GM04504 (cell line): Measurements from ENCODE around the gene KRTAP21-2.
"Not testable (repeated sequence)": the region's sequence is repeated elsewhere in the genome, so short reads cannot be mapped to it uniquely, and the experiment has no call there.

ENCODE experiments used
- DNase-seq: peaks from one replicate; pipeline ENCODE4 v3.0.0-alpha.2; 2012; ENCODE audit warnings: low read depth

KRTAP21-2 gene

DNA sequence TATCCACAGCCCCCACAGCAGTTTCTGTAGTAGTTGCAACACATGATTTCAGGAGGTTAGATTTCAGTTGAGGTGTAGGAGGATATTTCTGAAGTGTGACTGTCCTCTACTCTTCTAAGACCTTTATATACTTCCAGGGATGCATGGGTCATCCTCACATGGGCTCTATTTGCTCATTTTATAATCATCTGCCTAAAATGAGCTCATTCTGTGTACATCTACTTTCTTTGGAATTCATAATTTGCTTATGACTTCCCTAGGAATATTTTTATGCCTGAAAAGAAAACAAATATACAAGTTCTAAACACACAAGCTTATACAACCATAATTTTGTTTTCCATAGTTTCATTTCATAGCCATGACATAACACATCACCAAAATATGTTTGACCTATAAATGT, at the start of gene KRTAP21-2:
KRTAP21-2 (minus strand) TSS at position 101 of the 400 bp plus-strand sequence; CDS start at position 44, 57 bp downstream.
- no peak for DNase-seq

DNA sequence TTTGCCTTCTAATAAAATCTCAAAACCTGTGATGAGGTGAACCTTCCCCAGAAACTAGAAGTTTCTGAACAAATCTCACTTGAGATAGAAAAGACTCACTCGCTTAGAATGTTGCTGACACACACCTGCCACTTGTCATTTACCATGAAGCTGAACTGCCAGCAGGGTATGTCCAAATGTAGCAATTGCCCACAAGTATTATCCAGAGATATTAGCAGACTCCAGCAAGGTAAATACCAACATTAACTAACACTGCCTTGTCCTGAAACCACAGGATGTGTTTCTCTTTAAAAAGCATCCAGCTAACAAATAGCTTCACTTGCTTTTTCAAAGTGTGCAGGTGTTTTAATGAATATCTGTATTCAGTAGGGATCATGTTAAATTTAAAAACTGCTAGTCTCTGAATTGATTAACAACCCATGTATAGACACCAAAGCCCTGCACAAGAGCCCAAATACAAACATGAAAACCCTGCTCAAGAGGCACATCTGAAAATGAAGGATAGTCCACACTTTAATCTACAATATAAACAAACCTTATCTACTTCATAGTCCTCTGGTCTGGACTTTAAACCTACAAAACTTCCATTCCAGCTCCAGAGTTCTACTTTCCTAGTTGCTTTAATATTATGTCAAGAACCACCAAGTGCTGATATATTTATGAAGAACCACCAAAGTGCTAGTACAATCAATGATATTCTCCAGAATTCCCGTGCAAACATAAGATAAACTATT, 46.7 kb upstream of the KRTAP21-2 start:
- DNase-seq = no peak

DNA sequence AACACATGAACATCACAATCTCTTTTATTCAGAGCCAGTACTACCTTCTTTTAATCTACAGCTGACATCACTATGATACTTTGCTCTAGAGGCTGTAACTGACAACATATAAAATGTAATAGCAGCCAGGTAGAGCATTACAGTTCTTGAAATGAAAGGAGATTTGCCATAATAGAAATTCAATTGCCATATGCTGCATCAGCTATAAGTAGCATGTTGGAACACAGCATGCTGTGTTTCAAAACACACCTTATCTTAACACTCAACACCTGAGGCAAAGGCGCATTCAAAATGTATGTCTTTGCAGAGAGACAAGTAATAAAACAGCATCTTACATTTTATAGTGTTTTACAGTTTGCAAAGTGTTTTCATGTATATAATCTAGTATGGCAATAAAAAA, 32.2 kb upstream of the KRTAP21-2 start:
- DNase-seq = no peak

DNA sequence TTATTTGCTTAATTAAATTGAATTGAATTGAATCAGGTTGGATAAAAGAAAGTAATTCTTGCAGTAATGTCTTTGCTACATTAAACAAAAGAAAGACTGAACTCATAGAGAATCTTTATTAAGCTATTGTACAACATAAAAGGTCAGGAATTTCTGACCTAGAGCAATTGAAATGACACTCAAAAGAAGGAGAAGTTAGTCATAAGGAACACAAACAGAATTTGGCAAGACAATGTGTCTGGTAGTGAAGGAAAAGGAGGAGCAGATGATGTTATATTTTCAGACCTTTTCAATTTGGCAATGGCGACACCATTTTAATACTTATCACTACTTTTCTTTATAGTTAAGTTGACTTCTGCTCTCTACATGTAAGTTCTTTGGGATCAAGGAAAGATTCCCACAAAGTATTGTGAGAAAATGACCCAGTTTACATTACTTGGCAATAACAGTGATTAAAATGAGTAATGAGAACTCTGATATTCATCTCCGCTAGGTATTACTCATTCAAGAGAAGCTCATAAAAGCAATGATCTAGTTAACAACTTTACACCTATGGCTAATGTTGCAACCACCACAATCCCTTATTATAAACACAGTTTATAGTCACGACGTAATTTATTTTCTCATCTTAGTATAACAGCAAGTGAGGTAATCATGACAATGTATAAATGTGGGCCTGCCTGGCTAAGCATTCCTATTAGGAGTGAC, 22.8 kb upstream of the KRTAP21-2 start:
- no peak for DNase-seq

DNA sequence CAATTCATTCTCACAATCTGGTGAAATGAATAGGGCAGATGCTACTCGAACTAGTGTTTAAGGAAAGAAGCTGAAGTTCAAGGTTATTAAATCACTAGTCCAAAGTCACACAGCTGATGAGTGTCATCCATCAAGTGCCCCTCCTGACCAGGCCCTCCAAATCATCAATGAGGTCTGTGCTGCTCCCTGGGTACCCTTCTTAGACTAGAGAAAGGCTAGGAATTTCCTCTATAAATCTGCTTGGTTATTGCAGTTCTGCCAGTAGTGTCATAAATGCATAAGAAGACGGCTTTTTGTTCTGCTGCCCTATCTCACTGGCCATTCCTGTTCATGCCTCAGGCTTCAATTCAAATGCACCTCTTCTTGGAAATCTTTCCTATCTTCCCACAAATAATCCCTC, 13.7 kb upstream of the KRTAP21-2 start:
- no peak for DNase-seq

DNA sequence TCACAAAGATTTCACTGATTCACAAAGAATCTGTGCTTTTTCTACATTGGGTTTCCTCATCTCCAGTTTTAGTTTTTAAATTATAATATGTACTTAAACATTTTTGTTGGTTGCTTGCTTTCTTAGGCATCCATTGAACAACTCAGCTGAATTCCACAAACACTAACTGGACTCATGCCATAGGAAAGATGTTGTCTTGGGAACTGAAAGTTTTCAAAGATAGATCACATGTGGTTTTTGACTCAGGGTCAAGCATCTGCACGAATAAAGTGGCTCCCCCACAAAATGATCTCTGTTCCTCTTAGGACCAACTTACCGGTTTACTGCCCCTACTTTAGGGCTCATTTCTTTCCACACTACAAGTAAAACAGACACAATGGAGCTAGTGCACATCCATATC, 11.2 kb upstream of the KRTAP21-2 start:
- no peak for DNase-seq

DNA sequence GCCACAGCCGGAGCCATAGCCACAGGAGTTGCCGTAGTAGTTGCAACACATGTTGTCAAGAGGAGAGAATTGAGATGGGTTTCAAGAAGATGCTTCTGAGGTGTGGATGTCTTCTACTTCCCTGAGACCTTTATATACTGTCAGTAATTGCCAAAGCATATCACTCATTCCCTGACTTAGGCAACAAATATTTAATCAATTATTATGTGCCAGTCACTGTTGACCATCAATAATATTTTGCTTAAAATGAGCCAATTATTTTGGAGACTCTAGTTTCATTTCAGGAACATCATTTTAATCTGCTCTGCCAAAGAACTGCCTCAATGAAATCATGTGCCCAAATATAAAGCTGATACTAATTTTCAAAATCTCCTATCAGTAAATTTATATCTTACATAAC, 8.3 kb upstream of the KRTAP21-2 start, which contains the start of gene KRTAP21-1:
KRTAP21-1 (minus strand) TSS at position 101 of the 400 bp plus-strand sequence; CDS start at position 51, 50 bp downstream.
- DNase-seq = not testable (repeated sequence)

DNA sequence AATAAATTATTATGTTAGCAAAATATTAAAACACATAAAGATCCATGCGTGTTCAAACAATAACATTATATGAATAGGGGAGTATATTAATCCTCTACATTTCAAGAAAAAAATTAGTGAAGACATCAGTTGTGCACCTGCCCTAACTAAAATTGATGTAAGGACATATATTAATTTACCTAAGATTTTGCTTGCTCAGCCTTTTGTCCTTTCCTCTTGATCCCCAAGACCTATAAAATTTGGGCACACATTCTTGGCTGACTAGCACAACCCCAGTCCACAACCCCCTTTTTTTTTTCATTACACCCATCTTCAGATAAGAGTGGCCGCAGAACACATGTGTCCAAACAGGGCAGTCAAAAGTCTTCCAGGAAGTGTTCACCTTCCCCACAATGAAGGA, 6.6 kb downstream of the KRTAP21-2 start:
- no peak for DNase-seq

DNA sequence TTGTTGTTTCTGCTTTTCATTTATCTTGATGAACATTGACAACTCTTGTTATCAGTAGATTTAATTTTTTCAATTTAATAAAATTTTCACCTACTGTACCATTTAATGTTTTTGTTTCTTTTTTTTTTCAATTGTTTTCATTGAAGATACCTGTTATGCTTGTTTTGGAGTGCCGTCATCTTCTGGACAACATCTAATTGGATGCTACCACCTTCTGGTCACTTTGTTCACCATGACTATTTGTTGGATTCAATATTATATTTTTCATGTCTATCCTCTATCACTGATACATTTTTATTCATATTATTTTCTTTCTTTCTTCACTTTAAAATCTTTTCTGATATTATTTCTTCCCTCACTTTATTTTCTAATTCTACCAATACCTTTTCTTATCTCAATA, 14.0 kb downstream of the KRTAP21-2 start:
- no peak for DNase-seq

DNA sequence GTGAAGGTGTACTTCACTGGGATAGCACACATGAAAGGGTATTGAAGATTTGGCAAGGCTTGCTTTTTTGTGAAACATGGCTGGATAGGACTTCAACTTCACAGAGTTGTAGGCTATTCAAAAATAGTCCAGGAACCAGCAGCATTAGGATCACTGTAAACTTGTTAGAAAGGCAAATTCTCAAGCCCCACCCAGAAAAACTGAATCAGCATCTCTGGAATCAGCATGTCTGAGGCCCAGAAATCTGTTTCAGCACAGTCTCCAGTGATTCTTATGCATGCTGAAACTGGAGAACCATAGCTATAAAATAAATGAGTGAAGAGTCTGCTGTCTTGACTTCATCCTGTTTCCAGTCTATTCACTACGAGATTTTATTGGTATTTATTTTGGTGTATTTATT, 20.3 kb downstream of the KRTAP21-2 start:
- no peak for DNase-seq

DNA sequence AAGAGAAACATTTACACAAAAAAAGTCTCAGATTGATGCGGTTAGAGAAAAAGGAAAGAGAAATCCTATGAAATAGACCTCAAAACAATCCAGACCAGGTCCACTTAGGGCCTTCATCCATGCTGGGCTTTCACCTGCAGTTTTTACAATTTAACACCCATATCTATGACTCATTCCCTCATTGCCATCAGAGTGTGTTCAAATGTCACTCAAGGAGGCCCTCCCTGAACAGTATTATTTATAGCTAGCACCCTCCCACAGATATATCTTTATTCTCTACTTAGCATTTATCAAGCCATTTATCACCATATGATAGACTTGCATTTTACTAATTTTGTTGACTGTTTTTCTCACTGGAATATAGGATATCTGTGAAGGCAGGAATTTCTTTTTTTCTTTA, 27.7 kb downstream of the KRTAP21-2 start:
- no peak for DNase-seq

DNA sequence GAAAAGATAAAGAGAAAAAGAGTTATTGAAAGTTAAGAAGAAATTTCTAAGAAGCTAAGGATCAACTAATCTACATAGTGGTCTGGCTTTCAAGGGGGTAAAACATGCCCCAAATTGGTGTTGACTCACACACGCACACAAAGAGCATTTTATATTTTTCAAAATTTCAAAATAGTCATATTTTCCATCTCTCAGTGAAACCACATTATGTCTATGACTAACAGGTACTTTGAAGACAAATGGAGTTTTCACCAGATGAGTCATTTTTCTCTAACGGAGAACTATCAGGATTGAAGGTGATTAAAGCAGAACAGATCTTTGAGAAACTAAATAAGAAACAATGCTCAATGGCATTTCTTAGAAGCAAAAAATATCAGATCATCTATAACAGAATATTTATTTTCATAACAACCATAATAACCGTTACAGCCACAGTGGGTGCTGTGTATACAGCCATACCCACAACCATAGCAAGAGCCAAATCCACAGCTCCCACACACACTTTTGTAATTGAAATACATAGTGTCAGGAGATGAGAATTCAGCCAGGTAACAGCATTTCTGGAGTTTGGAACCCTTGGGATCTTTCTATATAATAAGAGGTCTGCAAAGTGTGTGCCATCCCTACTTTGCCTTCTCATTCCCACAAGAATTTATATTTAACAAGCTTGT, 28.7 kb downstream of the KRTAP21-2 start, which contains the start of gene KRTAP21-3:
KRTAP21-3 (minus strand) TSS at position 539 of the 671 bp plus-strand sequence; CDS start at position 521, 18 bp downstream.
- DNase-seq = no peak

DNA sequence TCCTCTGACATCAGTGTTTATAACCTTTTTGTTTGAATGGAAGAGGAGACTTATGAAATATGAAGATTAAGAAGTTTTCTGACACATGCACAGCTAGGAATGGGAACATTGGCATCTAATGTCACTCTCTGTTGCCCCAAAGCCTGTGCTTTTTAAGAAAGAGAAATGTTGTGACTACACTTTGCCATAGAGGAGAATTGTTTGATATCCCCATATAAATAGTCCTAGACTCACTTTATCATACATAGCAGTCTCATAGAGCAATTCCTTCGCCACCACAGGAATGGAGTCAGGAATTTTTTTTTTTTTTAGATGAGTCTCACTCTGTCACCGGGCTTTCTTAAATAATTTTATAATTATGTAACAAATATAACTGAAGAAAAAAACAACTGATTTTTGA, 30.0 kb downstream of the KRTAP21-2 start:
- DNase-seq = no peak

DNA sequence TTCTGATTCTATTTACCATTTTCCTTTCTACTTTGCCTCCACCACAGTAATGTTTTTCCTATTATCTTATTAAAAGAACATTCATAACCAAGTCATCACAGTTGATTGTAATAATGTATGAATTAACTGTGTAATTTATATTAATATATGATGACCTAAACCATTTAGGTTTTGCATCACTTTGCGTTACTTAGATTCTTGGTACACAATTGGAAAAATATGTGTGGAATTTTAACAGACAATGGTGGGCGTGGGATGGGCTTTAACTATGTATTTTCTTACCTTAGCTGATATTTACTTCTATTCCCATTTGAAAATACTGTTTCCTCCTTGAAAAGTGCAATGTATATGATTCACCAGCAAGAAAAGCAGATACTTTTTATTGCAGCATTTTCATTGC, 32.1 kb downstream of the KRTAP21-2 start:
- no peak for DNase-seq

DNA sequence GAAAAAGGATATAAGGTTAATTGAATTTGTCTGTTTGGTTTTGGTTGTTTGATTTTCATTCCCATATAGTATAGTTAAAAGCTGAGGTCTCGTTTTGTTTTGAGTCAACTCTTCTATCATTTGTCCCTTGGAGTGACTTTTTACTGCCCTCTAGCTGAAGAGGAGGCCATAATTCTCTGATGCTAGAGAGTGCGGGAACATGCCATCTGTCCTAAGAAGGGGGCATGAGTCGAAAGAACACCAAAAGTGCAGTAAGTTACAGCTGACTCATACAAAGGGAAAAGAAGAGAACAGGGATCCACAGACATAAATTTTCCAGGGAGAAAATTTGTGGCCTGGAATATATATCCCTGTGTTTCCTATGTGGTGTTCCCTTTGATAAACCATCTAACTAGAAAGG, 32.6 kb downstream of the KRTAP21-2 start:
- DNase-seq = no peak

DNA sequence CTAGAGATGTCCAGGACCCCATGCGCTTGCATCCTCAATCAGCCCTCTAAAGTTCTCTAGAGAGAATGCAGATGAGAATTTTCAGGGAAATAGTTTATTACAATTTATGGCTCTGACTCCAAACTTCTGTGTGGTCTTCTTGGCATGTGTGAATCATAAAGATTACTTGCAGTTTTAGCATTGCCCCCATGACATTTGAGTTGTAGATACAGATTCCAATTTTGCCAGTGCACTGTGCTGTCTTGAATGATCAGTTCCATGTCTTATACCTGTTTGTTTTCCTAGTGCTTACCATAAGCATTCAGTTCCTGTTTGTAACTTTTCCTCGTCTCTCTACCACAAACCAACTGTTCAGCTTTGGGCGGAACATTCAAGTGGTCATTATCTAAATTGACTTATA, 33.3 kb downstream of the KRTAP21-2 start:
- no peak for DNase-seq

DNA sequence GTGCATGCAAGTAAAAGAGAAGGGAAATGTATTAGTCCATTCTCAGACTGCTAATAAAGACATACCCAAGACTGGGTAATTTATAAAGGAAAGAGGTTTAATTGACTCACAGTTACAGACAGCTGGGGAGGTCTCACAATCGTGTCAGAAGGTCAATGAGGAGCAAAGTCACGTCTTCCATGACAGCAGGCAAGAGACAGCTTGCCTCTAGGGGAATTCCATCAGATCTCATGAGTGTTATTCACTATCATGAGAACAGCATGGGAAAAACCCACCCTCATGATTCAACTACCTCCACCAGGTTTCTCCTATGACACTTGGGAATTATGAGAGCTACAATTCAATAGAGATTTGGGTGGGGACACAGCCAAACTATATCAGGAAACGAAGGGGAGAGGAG, 36.6 kb downstream of the KRTAP21-2 start:
- DNase-seq = no peak

DNA sequence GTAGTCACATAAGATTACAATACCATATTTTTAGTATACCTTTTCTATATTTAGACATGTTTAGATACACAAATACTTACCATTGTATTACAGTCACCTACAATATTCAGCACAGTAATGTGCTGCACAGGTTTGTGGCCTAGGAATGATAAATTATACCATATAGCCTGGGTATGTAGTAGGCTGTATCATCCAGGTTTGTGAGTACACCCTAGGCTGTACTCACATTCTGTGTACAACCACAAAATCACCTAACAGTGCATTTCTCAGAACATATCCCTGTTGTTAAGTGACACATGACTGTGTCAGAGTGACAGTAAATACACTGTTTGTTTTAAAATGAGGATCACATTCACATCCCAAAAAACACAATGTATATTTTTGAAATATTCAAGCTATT, 39.6 kb downstream of the KRTAP21-2 start:
- DNase-seq = no peak
